Colonic mucosa (tissue), 4 donors: Measurements from ENCODE around the gene TINAG. TPM values are rescaled to one million over a fixed set of nuclear protein-coding genes. Genes with fewer than 3 reads are reported as not detected.

ENCODE experiments used
- DNase-seq: peaks from one replicate; pipeline ENCODE4 v3.0.0-alpha.2; 2020
- H3K27ac ChIP-seq: fragments of 200-600 bp; one replicate; pipeline ENCODE4 v1.8.0; 2021
- H3K27me3 ChIP-seq: fragments of 200-600 bp; one replicate; pipeline ENCODE4 v1.8.0; 2021
- H3K36me3 ChIP-seq: fragments of 200-600 bp; one replicate; pipeline ENCODE4 v1.8.0; 2021
- H3K4me1 ChIP-seq: fragments of 200-600 bp; one replicate; pipeline ENCODE4 v1.8.0; 2021; ENCODE audit warnings: mild to moderate bottlenecking
- H3K4me3 ChIP-seq: fragments of 200-600 bp; one replicate; pipeline ENCODE4 v1.8.0; 2021
- H3K9ac ChIP-seq, 2 donors: one replicate each; pipeline ENCODE4 v1.7.0; 2013; ENCODE audit warnings: control low read depth in 2 of 2, low read depth in 2 of 2, low read length in 2 of 2
- H3K9me3 ChIP-seq: fragments of 200-600 bp; one replicate; pipeline ENCODE4 v1.8.0; 2021
- CTCF ChIP-seq: fragments of 200-600 bp; IDR thresholded peaks from one replicate; pipeline ENCODE4 v1.8.0; 2022; ENCODE audit warnings: antibody characterized with exemption, mild to moderate bottlenecking
- intact Hi-C: fragments of 100-400 bp; cut with DNase I; formaldehyde crosslinking; loops from one replicate; pipeline ENCODE4 v1.14.1; 2022
- total RNA-seq, 2 donors: library from RNA; stranded (reverse); fragmentation: NEBNext Ultra II Directional in 1 of 2; extraction: Animal tissue kit (Norgen Biotek cat#: 25700) in 1 of 2; gene quantifications; one replicate each; pipeline ENCODE4 v1.2.1, GENCODE V29; 2021
- donor health status: healthy.
- donor health status: DM: no; HTN: no; CAD: no.
- donor health status: DM: no; HTN: no; CAD: no.

TINAG gene
- total RNA-seq, 2 donors from 2014 or later: 25.1 to 45.2 TPM

- H3K27ac ChIP-seq: no peak overlapping the region
- no peaks in the 10 kb centered on the region for H3K4me1 ChIP-seq
- no peaks in the 10 kb centered on the region for H3K36me3 ChIP-seq
- H3K9me3 ChIP-seq: no peaks in the 10 kb centered on the region
- no peak overlapping the region for H3K9ac ChIP-seq
- no peaks in the 10 kb centered on the region for H3K27me3 ChIP-seq
- no peak for TF ChIP-seq CTCF
- no peak for DNase-seq
- H3K4me3 ChIP-seq: no peak overlapping the region
- intact Hi-C loops: no loop called here
These were observed 23.9 kb upstream of the TINAG start for GRCh38 chr6:54284161-54284860.

GRCh38 chr6:54285595-54285994 is 22.6 kb upstream of the TINAG start:
- Histone ChIP-seq H3K27me3 (no peaks in the 10 kb centered on the region), H3K36me3 (no peaks in the 10 kb centered on the region), H3K9ac (no peak overlapping the region), H3K4me3 (no peak overlapping the region), H3K27ac (no peak overlapping the region), H3K9me3 (no peaks in the 10 kb centered on the region), H3K4me1 (no peaks in the 10 kb centered on the region)
- intact Hi-C loops: no loop called here
- no peak for DNase-seq
- TF ChIP-seq CTCF: no peak

- no peak overlapping the region for H3K4me3 ChIP-seq
- intact Hi-C loops: no loop called here
- H3K9ac ChIP-seq: no peak overlapping the region
- DNase-seq: no peak
- H3K4me1 ChIP-seq: no peaks in the 10 kb centered on the region
- H3K9me3 ChIP-seq: no peaks in the 10 kb centered on the region
- no peak overlapping the region for H3K27ac ChIP-seq
- H3K27me3 ChIP-seq: no peaks in the 10 kb centered on the region
- TF ChIP-seq CTCF: no peak
- H3K36me3 ChIP-seq: no peaks in the 10 kb centered on the region
These were observed 22.1 kb upstream of the TINAG start for GRCh38 chr6:54286141-54286540.

- no peak overlapping the region for H3K27ac ChIP-seq
- no peak for DNase-seq
- H3K27me3 ChIP-seq: no peaks in the 10 kb centered on the region
- no peaks in the 10 kb centered on the region for H3K9me3 ChIP-seq
- no peak overlapping the region for H3K4me3 ChIP-seq
- H3K36me3 ChIP-seq: no peaks in the 10 kb centered on the region
- intact Hi-C loops: no loop called here
- H3K4me1 ChIP-seq: no peaks in the 10 kb centered on the region
- TF ChIP-seq CTCF: no peak
- H3K9ac ChIP-seq: no peak overlapping the region
These were observed 19.8 kb upstream of the TINAG start for GRCh38 chr6:54288474-54288873.

GRCh38 chr6:54289426-54289825 is 18.8 kb upstream of the TINAG start:
- Histone ChIP-seq H3K27me3 (no peaks in the 10 kb centered on the region), H3K9me3 (no peaks in the 10 kb centered on the region), H3K27ac (no peak overlapping the region), H3K4me1 (no peaks in the 10 kb centered on the region), H3K4me3 (no peak overlapping the region), H3K36me3 (no peaks in the 10 kb centered on the region), H3K9ac (no peak overlapping the region)
- DNase-seq: no peak
- no peak for TF ChIP-seq CTCF
- intact Hi-C loops: no loop called here
